Fibroblast of lung (primary cell): Measurements from ENCODE around the gene ITPK1.

ENCODE experiments used
- EZH2 ChIP-seq: IDR thresholded peaks from 2 replicates; pipeline ENCODE4 v1.5.1; 2012; ENCODE audit warnings: low read length, control low read depth, mild to moderate bottlenecking; ENCODE audit errors: missing control alignments
- TF ChIP-seq, protein P1 (sequence below), 2 donors: IDR thresholded peaks in 1 of 2; conservative IDR thresholded peaks in 1 of 2; 1 replicate in 1 of 2; 2 replicates in 1 of 2; pipeline ENCODE4 v1.5.1; 2011 to 2012; ENCODE audit warnings: low read length in 2 of 2, control low read depth in 1 of 2, inconsistent platforms in 1 of 2, low read depth in 1 of 2, mild to moderate bottlenecking in 1 of 2

DNA sequence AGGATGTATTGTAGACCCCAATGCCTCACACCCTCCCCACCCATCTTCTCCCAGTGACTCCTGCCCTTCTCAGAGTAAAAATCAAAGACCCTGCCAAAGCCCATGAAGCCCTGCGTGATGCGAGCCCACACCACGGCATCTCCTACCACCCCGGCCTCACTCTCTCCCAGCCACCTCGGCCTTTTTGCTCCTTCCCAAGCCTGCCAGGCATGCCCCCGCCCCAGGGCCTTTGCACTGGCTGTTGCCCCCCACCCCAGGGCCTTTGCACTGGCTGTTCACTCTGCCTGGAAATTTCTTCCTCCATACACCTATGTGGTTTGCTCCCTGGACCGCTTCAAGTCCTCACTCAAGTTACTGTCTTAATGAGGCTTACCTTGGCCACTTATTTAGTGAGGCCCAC lies 197.8 kb downstream of the ITPK1 start:
- TF ChIP-seq EZH2, result no peak
- TF ChIP-seq, protein P1, sequence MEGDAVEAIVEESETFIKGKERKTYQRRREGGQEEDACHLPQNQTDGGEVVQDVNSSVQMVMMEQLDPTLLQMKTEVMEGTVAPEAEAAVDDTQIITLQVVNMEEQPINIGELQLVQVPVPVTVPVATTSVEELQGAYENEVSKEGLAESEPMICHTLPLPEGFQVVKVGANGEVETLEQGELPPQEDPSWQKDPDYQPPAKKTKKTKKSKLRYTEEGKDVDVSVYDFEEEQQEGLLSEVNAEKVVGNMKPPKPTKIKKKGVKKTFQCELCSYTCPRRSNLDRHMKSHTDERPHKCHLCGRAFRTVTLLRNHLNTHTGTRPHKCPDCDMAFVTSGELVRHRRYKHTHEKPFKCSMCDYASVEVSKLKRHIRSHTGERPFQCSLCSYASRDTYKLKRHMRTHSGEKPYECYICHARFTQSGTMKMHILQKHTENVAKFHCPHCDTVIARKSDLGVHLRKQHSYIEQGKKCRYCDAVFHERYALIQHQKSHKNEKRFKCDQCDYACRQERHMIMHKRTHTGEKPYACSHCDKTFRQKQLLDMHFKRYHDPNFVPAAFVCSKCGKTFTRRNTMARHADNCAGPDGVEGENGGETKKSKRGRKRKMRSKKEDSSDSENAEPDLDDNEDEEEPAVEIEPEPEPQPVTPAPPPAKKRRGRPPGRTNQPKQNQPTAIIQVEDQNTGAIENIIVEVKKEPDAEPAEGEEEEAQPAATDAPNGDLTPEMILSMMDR (conservative IDR thresholded peaks at IDR 0.05 in 1 of 2, IDR thresholded peaks at IDR 0.05 in 1 of 2; ENCODE audit: low read depth in 1 of 2, low read length in 2 of 2), result no peak
